HFF-Myc (cell line): ENCODE measurements around the gene ZNF45.

Experiments used
- DNase-seq: peaks from one replicate; pipeline ENCODE4 v3.0.0-alpha.2; 2011; ENCODE audit warnings: low read depth; ENCODE audit errors: extremely low read depth
- H3K4me3 ChIP-seq: replicated peaks from 2 replicates; pipeline ENCODE4 v1.5.1; 2011; ENCODE audit warnings: low read depth, mild to moderate bottlenecking, control low read depth, low read length
- TF ChIP-seq, protein P1 (sequence below): IDR thresholded peaks from 2 replicates; pipeline ENCODE4 v1.5.1; 2012; ENCODE audit warnings: mild to moderate bottlenecking, low read depth, low read length, control low read depth; ENCODE audit errors: missing control alignments

ZNF45 gene

DNA sequence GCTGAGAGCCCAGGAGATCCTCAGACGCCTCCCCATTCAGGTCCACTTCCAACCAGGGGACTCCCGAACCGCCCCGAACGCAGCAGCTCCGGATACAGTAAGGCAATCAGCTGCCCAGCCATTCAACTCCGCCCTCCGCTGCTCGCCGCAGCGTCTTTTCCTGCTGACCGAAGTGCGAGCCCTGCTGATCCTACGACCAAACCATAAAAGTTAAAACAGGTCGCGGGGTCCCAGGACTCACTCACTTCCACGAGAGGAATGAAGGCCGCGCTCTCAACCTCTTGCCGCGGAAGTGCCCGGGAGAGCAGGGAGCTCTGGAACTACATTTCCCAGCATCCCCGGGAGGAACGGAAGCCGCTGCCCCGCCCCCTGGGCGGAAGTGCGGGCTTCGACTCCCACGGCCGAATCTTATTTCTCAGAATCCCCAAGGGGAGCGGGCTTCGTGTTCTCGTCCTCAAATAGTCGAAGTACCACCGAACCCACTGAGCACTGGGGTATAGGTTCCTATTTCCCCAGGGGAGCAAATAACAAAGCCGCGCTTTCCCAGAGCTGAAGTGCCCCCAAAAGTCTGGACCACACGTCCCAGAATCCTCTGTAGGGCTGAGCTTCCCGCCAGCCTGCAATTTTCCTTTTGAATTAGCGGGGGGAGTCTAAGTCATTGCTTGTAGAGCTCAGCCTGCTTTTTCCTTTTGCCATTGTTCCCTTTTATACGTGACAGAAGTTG, at the start of gene ZNF45:
ZNF45 (minus strand) TSS at position 298 of the 724 bp plus-strand sequence. CDS start 13,097 bp downstream, outside the sequence.
- DNase-seq = peak; percentile 59
- TF ChIP-seq, protein P1, sequence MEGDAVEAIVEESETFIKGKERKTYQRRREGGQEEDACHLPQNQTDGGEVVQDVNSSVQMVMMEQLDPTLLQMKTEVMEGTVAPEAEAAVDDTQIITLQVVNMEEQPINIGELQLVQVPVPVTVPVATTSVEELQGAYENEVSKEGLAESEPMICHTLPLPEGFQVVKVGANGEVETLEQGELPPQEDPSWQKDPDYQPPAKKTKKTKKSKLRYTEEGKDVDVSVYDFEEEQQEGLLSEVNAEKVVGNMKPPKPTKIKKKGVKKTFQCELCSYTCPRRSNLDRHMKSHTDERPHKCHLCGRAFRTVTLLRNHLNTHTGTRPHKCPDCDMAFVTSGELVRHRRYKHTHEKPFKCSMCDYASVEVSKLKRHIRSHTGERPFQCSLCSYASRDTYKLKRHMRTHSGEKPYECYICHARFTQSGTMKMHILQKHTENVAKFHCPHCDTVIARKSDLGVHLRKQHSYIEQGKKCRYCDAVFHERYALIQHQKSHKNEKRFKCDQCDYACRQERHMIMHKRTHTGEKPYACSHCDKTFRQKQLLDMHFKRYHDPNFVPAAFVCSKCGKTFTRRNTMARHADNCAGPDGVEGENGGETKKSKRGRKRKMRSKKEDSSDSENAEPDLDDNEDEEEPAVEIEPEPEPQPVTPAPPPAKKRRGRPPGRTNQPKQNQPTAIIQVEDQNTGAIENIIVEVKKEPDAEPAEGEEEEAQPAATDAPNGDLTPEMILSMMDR = no peak
- peak within 1 kb of the TSS; percentile 74 for H3K4me3 ChIP-seq

DNA sequence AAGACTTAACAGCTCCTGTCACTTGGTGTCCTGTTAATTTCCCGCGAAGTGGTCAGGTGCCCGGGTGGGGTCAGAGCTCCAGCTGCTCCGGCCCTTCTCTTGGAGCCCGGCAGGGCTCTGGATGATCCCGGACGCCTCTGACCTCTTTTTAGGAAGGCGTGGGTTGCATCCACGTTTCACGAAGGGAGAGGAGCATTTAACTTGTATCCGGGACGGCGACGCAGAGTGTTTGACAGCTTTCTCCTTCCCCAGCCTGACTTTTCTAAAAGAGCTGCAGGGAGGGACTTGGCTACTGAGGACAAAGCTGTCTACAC, 49.6 kb upstream of the ZNF45 start:
- TF ChIP-seq, protein P1 = no peak
- H3K4me3 ChIP-seq = peak overlapping the region; percentile 57
- DNase-seq = no peak

DNA sequence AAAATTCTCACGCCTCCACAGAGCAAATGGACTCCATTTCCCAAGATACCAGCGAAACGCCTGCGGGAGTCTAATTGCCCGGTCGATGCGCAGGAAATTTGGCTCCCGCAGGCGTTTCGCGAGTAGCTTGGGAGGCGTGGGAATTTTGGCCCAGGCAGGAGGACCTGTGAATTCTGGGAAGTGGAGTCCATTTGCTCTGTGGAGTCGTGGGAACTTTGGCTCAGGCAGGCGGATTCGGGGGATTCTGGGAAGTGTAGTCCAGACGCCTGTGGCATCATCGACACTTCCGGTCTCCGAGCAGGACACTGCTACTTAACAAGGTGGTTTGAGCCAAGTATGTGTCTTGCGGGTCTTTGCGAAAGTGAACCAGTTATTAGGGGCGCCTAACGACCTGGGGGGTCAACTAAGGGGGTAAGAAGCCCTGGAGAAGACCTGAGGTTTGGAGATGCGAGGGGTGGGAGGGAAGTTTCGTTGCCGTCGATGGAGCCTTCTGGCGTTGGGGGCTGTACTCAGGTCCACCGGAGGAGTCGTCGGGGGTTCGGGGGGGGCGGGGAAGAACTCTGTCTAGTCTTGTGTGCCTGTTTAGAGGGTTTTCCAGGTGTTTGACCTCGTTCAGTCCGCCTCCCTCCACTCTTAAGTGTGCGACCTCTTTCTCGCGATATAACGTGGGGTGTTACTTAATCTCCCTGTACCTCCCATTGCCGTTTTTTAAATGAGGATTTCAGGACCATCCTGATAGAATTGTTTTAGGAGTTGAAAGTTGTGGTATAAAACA, 49.0 kb upstream of the ZNF45 start, which contains the start of gene ZNF155:
ZNF155 (plus strand) TSS at position 277 of the 775 bp plus-strand sequence. CDS start 4,356 bp downstream, outside the sequence.
- TF ChIP-seq, protein P1 = no peak
- H3K4me3 ChIP-seq = peak within 1 kb of the TSS; percentile 57
- peak; percentile 97 for DNase-seq

DNA sequence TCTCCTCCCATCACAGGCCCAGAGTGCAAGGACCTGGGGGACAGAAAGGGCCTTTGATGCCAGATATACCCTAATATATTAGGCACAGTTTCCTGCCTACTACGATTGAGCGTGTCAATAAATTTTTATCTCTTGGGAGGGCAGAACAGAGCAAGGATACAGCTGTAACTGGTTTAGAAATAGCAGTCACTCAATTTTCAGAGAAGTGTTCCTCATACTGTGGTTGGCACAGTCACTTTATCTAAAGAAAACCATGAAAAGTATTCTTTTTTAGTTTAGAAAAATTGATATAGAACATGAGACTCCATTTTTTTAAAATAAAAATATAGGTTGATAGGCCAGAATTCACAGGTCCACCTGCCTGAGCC, 48.4 kb upstream of the ZNF45 start:
- TF ChIP-seq, protein P1 = no peak
- DNase-seq = no peak
- peak overlapping the region; percentile 57 for H3K4me3 ChIP-seq

DNA sequence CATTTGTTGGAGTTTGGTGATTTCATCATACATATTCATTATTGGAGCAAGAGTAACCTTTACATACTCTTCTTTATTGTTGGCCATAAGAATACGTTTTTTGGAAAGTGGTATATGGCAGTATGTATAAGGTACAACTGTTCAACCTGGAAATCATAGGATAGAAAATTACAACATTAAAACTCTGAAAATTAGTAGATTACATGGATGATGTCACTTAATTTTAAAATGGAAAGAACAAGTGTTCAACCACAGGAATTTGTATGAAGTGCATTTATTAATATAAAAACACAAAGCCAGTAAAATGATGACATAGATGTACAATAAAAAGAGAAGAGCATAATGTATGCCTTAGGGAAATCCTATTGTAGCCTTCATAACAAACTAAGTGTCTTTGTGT, 41.6 kb upstream of the ZNF45 start:
- no peak for DNase-seq
- H3K4me3 ChIP-seq = no peak overlapping the region
- TF ChIP-seq, protein P1 = no peak

DNA sequence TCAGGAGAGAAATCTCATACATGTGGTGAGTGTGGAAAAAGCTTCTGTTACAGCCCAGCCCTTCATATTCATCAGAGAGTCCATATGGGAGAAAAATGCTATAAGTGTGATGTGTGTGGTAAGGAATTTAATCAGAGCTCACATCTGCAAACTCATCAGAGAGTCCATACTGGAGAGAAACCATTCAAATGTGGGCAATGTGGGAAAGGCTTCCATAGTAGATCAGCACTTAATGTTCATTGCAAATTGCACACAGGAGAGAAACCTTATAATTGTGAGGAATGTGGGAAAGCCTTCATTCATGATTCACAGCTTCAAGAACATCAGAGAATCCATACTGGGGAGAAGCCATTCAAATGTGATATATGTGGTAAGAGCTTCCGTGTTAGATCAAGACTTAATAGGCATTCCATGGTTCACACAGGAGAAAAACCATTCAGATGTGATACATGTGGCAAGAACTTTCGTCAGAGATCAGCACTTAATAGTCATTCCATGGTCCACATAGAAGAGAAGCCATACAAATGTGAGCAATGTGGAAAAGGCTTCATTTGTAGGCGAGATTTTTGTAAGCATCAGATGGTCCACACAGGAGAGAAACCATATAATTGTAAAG, 31.1 kb upstream of the ZNF45 start:
- H3K4me3 ChIP-seq = no peak overlapping the region
- no peak for DNase-seq
- TF ChIP-seq, protein P1 = no peak
